Activated CD4-positive, alpha-beta T cell treated with anti-CD3 and anti-CD28 coated beads for 1 hour (primary cell): ENCODE results near the gene CDYL.
A peak's percentile ranks its signal among the peaks of the same experiment; 100 is the strongest.

ENCODE experiments used
- DNase-seq: peaks from one replicate; pipeline ENCODE4 v3.0.0-alpha.2; 2020

CDYL gene

GRCh38 chr6:4774715-4775493, 1.3 kb upstream of the CDYL start:
- DNase-seq = peak; percentile 13

- DNase-seq = peak; percentile 48
Observed at GRCh38 chr6:4775494-4776130, 592 bp upstream of the CDYL start.

GRCh38 chr6:4776493-4777393, 539 bp downstream of the CDYL start:
- peak; percentile 13 for DNase-seq

GRCh38 chr6:4777394-4777935, 1.3 kb downstream of the CDYL start:
- no peak for DNase-seq

GRCh38 chr6:4778086-4778485, 1.9 kb downstream of the CDYL start:
- DNase-seq = no peak

GRCh38 chr6:4780360-4780812, 4.2 kb downstream of the CDYL start:
- no peak for DNase-seq

- no peak for DNase-seq
Observed at GRCh38 chr6:4781426-4781825, 5.2 kb downstream of the CDYL start.

GRCh38 chr6:4781967-4782575, 5.9 kb downstream of the CDYL start:
- no peak for DNase-seq

- DNase-seq = no peak
Observed at GRCh38 chr6:4786996-4787395, 10.8 kb downstream of the CDYL start.

- no peak for DNase-seq
Observed at GRCh38 chr6:4788482-4788881, 12.3 kb downstream of the CDYL start.

- no peak for DNase-seq
Observed at GRCh38 chr6:4788953-4789584, 12.9 kb downstream of the CDYL start.

GRCh38 chr6:4790158-4790899, 14.1 kb downstream of the CDYL start:
- no peak for DNase-seq

- no peak for DNase-seq
Observed at GRCh38 chr6:4794140-4794707, 18.0 kb downstream of the CDYL start.

GRCh38 chr6:4797587-4797986, 21.4 kb downstream of the CDYL start:
- DNase-seq = no peak

GRCh38 chr6:4799912-4800311, 23.7 kb downstream of the CDYL start:
- DNase-seq = no peak

- DNase-seq = no peak
Observed at GRCh38 chr6:4800662-4801061, 24.5 kb downstream of the CDYL start.

- DNase-seq = no peak
Observed at GRCh38 chr6:4801491-4802110, 25.4 kb downstream of the CDYL start.

GRCh38 chr6:4802312-4802935, 26.2 kb downstream of the CDYL start:
- DNase-seq = no peak

- DNase-seq = no peak
Observed at GRCh38 chr6:4803343-4803744, 27.1 kb downstream of the CDYL start.

- no peak for DNase-seq
Observed at GRCh38 chr6:4804095-4804494, 27.9 kb downstream of the CDYL start.
